H1 (cell line): ENCODE data around the gene RNF157. TPM values are rescaled to one million over a fixed set of nuclear protein-coding genes. Genes with fewer than 3 reads are reported as not detected.

ENCODE experiments used
- BRCA1 ChIP-seq: IDR thresholded peaks from 2 replicates; pipeline ENCODE4 v1.6.1; 2012; ENCODE audit warnings: low read depth, low read length, improper control_type of control experiment
- YY1 ChIP-seq: IDR thresholded peaks from 2 replicates; pipeline ENCODE4 v1.6.1; 2011; ENCODE audit warnings: low read depth, mild to moderate bottlenecking, low read length
- ZNF274 ChIP-seq: IDR thresholded peaks from 2 replicates; pipeline ENCODE4 v1.7.0; 2012; ENCODE audit warnings: low read length, borderline replicate concordance; ENCODE audit errors: extremely low read depth
- polyA plus RNA-seq, 7 experiments: library from polyadenylated mRNA; depleted of rRNA in 3 of 7; stranded (reverse) in 5 of 7; unstranded in 2 of 7; fragments of >200 nt in 5 of 7; fragments of 200-250 nt in 2 of 7; gene quantifications; 1 replicate in 5 of 7; 2 replicates in 1 of 7; 4 replicates in 1 of 7; pipeline versions ENCODE4 v1.2.1 to v1.2.3, GENCODE V29; 2011 to 2013; ENCODE audit warnings: missing spikeins in 2 of 7, mixed read lengths in 2 of 7
- total RNA-seq: library from RNA; stranded (reverse); fragmentation: NEBNext Ultra II Directional; extraction: Animal tissue kit (Norgen Biotek cat#: 25700); gene quantifications from 2 replicates; pipeline ENCODE4 v1.2.1, GENCODE V29; 2021

Gene RNF157
- total and polyA plus RNA-seq, 2 of the 8 experiments (the other 6 are each of a cell fraction or from before 2014, with no cell fraction given): 13.4 to 16.7 TPM

DNA sequence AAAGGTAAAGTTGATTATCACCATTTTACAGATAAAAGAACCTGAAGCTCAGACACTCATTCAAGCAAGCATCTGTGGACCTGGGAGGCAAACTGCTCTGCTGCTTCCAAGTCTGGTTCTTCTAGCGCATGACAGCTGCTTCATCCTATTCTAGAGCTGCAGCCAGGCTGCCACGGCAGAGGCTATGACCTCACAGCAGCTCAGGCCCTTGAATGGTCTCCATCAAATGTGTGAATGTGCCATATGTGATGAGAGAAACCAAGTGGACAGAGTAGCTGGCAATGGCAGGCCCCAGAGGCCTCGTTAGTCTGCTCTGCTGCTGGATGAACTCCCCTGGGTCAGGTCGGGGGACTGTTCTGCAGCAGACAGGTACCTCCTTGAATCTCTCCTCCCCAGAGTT, 68.6 kb downstream of the RNF157 start (continued):
- no peak for TF ChIP-seq YY1
- TF ChIP-seq ZNF274: no peak
- TF ChIP-seq BRCA1: no peak
